HepG2 (cell line): ENCODE measurements around the gene CCDC142. TPM values are rescaled to one million over a fixed set of nuclear protein-coding genes. Genes with fewer than 3 reads are reported as not detected.

ENCODE experiments used
- ARID4A ChIP-seq: sonication (generic); formaldehyde crosslinking; IDR thresholded peaks from 2 replicates; pipeline ENCODE4 v1.5.0; 2020; ENCODE audit warnings: mild to moderate bottlenecking, missing genetic modification reagents, borderline replicate concordance
- ELF1 ChIP-seq: sonication (generic); formaldehyde crosslinking; IDR thresholded peaks from 2 replicates; pipeline ENCODE4 v1.4.0; 2020; ENCODE audit warnings: missing genetic modification reagents
- LRRFIP1 ChIP-seq: sonication (generic); formaldehyde crosslinking; conservative IDR thresholded peaks from 2 replicates; pipeline ENCODE4 v1.4.0; 2020; ENCODE audit warnings: missing genetic modification reagents
- MTF1 ChIP-seq: sonication (generic); formaldehyde crosslinking; IDR thresholded peaks from 2 replicates; pipeline ENCODE4 v1.5.0; 2020; ENCODE audit warnings: missing genetic modification reagents
- NFAT5 ChIP-seq: sonication (generic); formaldehyde crosslinking; IDR thresholded peaks from 2 replicates; pipeline ENCODE4 v1.4.0; 2020; ENCODE audit warnings: missing genetic modification reagents
- PAXIP1 ChIP-seq: sonication (generic); formaldehyde crosslinking; conservative IDR thresholded peaks from 2 replicates; pipeline ENCODE4 v1.4.0; 2020; ENCODE audit warnings: mild to moderate bottlenecking, missing genetic modification reagents, moderate library complexity
- RARA ChIP-seq: IDR thresholded peaks from 2 replicates; pipeline ENCODE4 v1.6.1; 2016; ENCODE audit warnings: missing genetic modification reagents, missing compliant biosample characterization
- RFX3 ChIP-seq: IDR thresholded peaks from 2 replicates; pipeline ENCODE4 v1.6.1; 2016; ENCODE audit warnings: missing biosample characterization, missing genetic modification reagents
- SALL2 ChIP-seq: sonication (generic); formaldehyde crosslinking; IDR thresholded peaks from 2 replicates; pipeline ENCODE4 v1.8.1; 2023; ENCODE audit warnings: mild to moderate bottlenecking, missing genetic modification reagents, inconsistent platforms
- ZFP90 ChIP-seq: sonication (generic); formaldehyde crosslinking; IDR thresholded peaks from 2 replicates; pipeline ENCODE4 v1.8.0; 2022; ENCODE audit warnings: missing genetic modification reagents, mild to moderate bottlenecking, inconsistent platforms, borderline replicate concordance
- ZNF468 ChIP-seq: sonication (generic); formaldehyde crosslinking; IDR thresholded peaks from 2 replicates; pipeline ENCODE4 v1.8.0; 2022; ENCODE audit warnings: mild to moderate bottlenecking, moderate library complexity, missing genetic modification reagents
- ZNF558 ChIP-seq: sonication (generic); formaldehyde crosslinking; IDR thresholded peaks from 2 replicates; pipeline ENCODE4 v1.9.0; 2022; ENCODE audit warnings: mild to moderate bottlenecking, missing genetic modification reagents, borderline replicate concordance
- ZNF883 ChIP-seq: sonication (generic); formaldehyde crosslinking; IDR thresholded peaks from 2 replicates; pipeline ENCODE4 v1.5.1; 2020; ENCODE audit warnings: mild to moderate bottlenecking, missing genetic modification reagents; ENCODE audit errors: not compliant biosample characterization
- polyA plus RNA-seq, 8 experiments: library from polyadenylated mRNA; depleted of rRNA in 3 of 8; stranded (reverse) in 7 of 8; unstranded in 1 of 8; fragments of >200 nt; fragmentation: Illumina TruSeq in 4 of 8; extraction: Trizol in 4 of 8; gene quantifications; 2 replicates each; pipeline versions ENCODE4 v1.2.1 to v1.2.3, GENCODE V29; 2011 to 2016; ENCODE audit warnings: low read depth in 4 of 8, missing spikeins in 1 of 8, mixed read lengths in 1 of 8; ENCODE audit not compliant: insufficient read depth in 1 of 8
- total RNA-seq, 5 experiments: library from RNA; depleted of rRNA; stranded (reverse); fragments of >200 nt; fragmentation: Illumina TruSeq; extraction: Trizol; gene quantifications; 2 replicates each; pipeline ENCODE4 v1.2.3, GENCODE V29; 2016; ENCODE audit warnings: low read depth in 1 of 5

The CCDC142 gene
- total and polyA plus RNA-seq, 2 of the 13 experiments (the other 11 are each of a cell fraction or from before 2014, with no cell fraction given): 14.7 to 30.4 TPM

GRCh38 chr2:74457129-74457548, 25.7 kb downstream of the CCDC142 start (continued):
- TF ChIP-seq PAXIP1 (CRISPR knock-in tag): no peak
- TF ChIP-seq ZFP90 (CRISPR knock-in tag): no peak
- TF ChIP-seq RARA (CRISPR knock-in tag): no peak
- TF ChIP-seq NFAT5 (CRISPR knock-in tag): no peak
- 0 out of 2 replicates have a peak, but pooled peaks have one; percentile 21 for TF ChIP-seq ZNF558
- no peak for TF ChIP-seq LRRFIP1
- no peak for TF ChIP-seq RFX3 (CRISPR knock-in tag)
- TF ChIP-seq ZNF883 (CRISPR knock-in tag): peak; percentile 69
- TF ChIP-seq ELF1 (CRISPR knock-in tag): peak; percentile 50
- no peak for TF ChIP-seq MTF1 (CRISPR knock-in tag)
- no peak for TF ChIP-seq ZNF468
- no peak for TF ChIP-seq SALL2
- TF ChIP-seq ARID4A (CRISPR knock-in tag): no peak
